HCT116 (cell line): ENCODE measurements around the gene USP43. TPM values are rescaled to one million over a fixed set of nuclear protein-coding genes. Genes with fewer than 3 reads are reported as not detected.

Experiments
- ATAC-seq: fragments of 200-7000 bp; cut with Tn5 transposase; 2 replicates; pipeline ENCODE4 v1.9.1; 2020; ENCODE audit warnings: mild to moderate bottlenecking, moderate library complexity
- BruUV-seq: library from RNA; stranded (reverse); fragments of 400-500 nt; replicated peaks from 2 replicates; lab custom pipeline; 2021; lab: Mats Ljungman, UMichigan
- CTCF ChIA-PET: fragments of 300-600 bp; sonication (Branson Sonifier 250); formaldehyde crosslinking; loops from one replicate; lab custom pipeline; 2021; ENCODE audit warnings: antibody characterized with exemption; lab: Charles Lee
- POLR2A ChIA-PET: fragments of 300-600, 350-600 bp; sonication (Branson Sonifier 250); formaldehyde crosslinking; loops from one replicate; lab custom pipeline; 2021; ENCODE audit warnings: antibody characterized with exemption; lab: Charles Lee
- RAD21 ChIA-PET, 2 experiments: fragments of 300-600 bp; sonication (Branson Sonifier 250); formaldehyde crosslinking; loops; one replicate each; lab custom pipeline; 2023; ENCODE audit warnings: low total read pairs in 2 of 2; ENCODE audit not compliant: uncharacterized antibody in 2 of 2, unreplicated experiment in 2 of 2, low non-redundant PET in 1 of 2; lab: Charles Lee
- DNase-seq: peaks from one replicate; pipeline ENCODE4 v3.0.0-alpha.2; 2010; ENCODE audit warnings: low read depth, low spot score
- H2AFZ ChIP-seq: fragments of 200-600 bp; shearing (Covaris generic), sonication (generic); 2 replicates; pipeline ENCODE4 v1.6.1; 2017; ENCODE audit warnings: low read depth, mixed run types, mixed read lengths, antibody characterized with exemption, low read length; ENCODE audit not compliant: poor library complexity, severe bottlenecking
- H3K27ac ChIP-seq: 2 replicates; pipeline ENCODE4 v1.5.1; 2012; ENCODE audit warnings: low read depth, low read length
- H3K27me3 ChIP-seq: fragments of 200-600 bp; sonication (generic); 2 replicates; pipeline ENCODE4 v1.6.1; 2016; ENCODE audit warnings: mixed run types, low read length, mixed read lengths; ENCODE audit not compliant: insufficient read depth
- H3K36me3 ChIP-seq, 2 experiments: fragments of 200-500 bp in 1 of 2; fragments of 200-600 bp in 1 of 2; sonication (Bioruptor generic) in 1 of 2; sonication (generic) in 1 of 2; 2 replicates each; pipeline versions ENCODE4 v1.5.1 to v1.6.1; 2014 to 2016; ENCODE audit warnings: low read length in 2 of 2, inconsistent platforms in 1 of 2, mixed read lengths in 1 of 2, mixed run types in 1 of 2; ENCODE audit not compliant: insufficient read depth in 2 of 2, control insufficient read depth in 1 of 2
- H3K4me1 ChIP-seq, 2 experiments: fragments of 200-600 bp in 1 of 2; sonication (generic) in 1 of 2; 2 replicates each; pipeline versions ENCODE4 v1.5.1 to v1.6.1; 2012 to 2017; ENCODE audit warnings: low read length in 2 of 2, inconsistent platforms in 1 of 2, mild to moderate bottlenecking in 1 of 2, mixed read lengths in 1 of 2, mixed run types in 1 of 2, moderate library complexity in 1 of 2; ENCODE audit not compliant: insufficient read depth in 2 of 2, control insufficient read depth in 1 of 2
- H3K4me2 ChIP-seq: fragments of 200-600 bp; sonication (generic); 2 replicates; pipeline ENCODE4 v1.6.1; 2017; ENCODE audit warnings: mixed run types, low read length, mixed read lengths
- H3K4me3 ChIP-seq, 2 experiments: fragments of 200-600 bp in 1 of 2; sonication (generic) in 1 of 2; replicated peaks in 1 of 2; 2 replicates each; pipeline ENCODE4 v1.5.1; 2011 to 2016; ENCODE audit warnings: low read length in 2 of 2, control low read depth in 1 of 2, low read depth in 1 of 2, mild to moderate bottlenecking in 1 of 2, mixed read lengths in 1 of 2, mixed run types in 1 of 2
- H3K79me2 ChIP-seq: fragments of 200-600 bp; sonication (generic); 2 replicates; pipeline ENCODE4 v1.6.1; 2017; ENCODE audit warnings: mild to moderate bottlenecking, mixed run types, low read length, moderate library complexity, mixed read lengths; ENCODE audit not compliant: insufficient read depth
- H3K9ac ChIP-seq: fragments of 200-600 bp; sonication (generic); 2 replicates; pipeline ENCODE4 v1.6.1; 2016; ENCODE audit warnings: low read length, mixed read lengths
- H3K9me2 ChIP-seq: fragments of 200-600 bp; sonication (generic), shearing (Covaris generic); 2 replicates; pipeline ENCODE4 v1.6.1; 2017; ENCODE audit warnings: mixed run types, mild to moderate bottlenecking, moderate library complexity; ENCODE audit not compliant: insufficient read depth
- H3K9me3 ChIP-seq, 2 experiments: fragments of 200-500 bp in 1 of 2; fragments of 200-600 bp in 1 of 2; sonication (Bioruptor generic) in 1 of 2; sonication (generic) in 1 of 2; 2 replicates each; pipeline ENCODE4 v1.6.1; 2014 to 2017; ENCODE audit warnings: low read length in 2 of 2, mixed read lengths in 2 of 2, inconsistent platforms in 1 of 2, low read depth in 1 of 2, mild to moderate bottlenecking in 1 of 2, mixed run types in 1 of 2, moderate library complexity in 1 of 2; ENCODE audit not compliant: control insufficient read depth in 1 of 2, insufficient read depth in 1 of 2
- H4K20me1 ChIP-seq: fragments of 200-600 bp; sonication (generic), shearing (Covaris generic); 2 replicates; pipeline ENCODE4 v1.6.1; 2017; ENCODE audit warnings: mixed run types, mild to moderate bottlenecking, moderate library complexity; ENCODE audit not compliant: insufficient read depth
- ATF3 ChIP-seq: IDR thresholded peaks from 2 replicates; pipeline ENCODE4 v1.6.1; 2012
- CEBPB ChIP-seq: IDR thresholded peaks from 2 replicates; pipeline ENCODE4 v1.6.1; 2012; ENCODE audit warnings: low read depth
- CTCF ChIP-seq, 3 experiments: fragments of 200-600 bp in 1 of 3; sonication (generic) in 1 of 3; IDR thresholded peaks in 2 of 3; conservative IDR thresholded peaks in 1 of 3; 2 replicates each; pipeline ENCODE4 v1.5.1; 2012 to 2017; ENCODE audit warnings: low read depth in 2 of 3, low read length in 2 of 3, antibody characterized with exemption in 1 of 3, borderline replicate concordance in 1 of 3, control low read depth in 1 of 3, mild to moderate bottlenecking in 1 of 3, mixed read lengths in 1 of 3, mixed run types in 1 of 3, moderate library complexity in 1 of 3; ENCODE audit not compliant: insufficient read depth in 1 of 3
- EGR1 ChIP-seq: IDR thresholded peaks from 2 replicates; pipeline ENCODE4 v1.6.1; 2012; ENCODE audit warnings: low read depth
- ELF1 ChIP-seq: IDR thresholded peaks from 2 replicates; pipeline ENCODE4 v1.6.1; 2012; ENCODE audit warnings: low read depth, borderline replicate concordance
- EZH2 ChIP-seq: fragments of 200-600 bp; sonication (generic); IDR thresholded peaks from 2 replicates; pipeline ENCODE4 v1.6.1; 2017; ENCODE audit warnings: antibody characterized with exemption, mixed run types
- EZH2phosphoT487 ChIP-seq: fragments of 200-600 bp; IDR thresholded peaks from 2 replicates; pipeline ENCODE4 v1.6.1; 2018; ENCODE audit warnings: antibody characterized with exemption, borderline replicate concordance
- MAX ChIP-seq: IDR thresholded peaks from 2 replicates; pipeline ENCODE4 v1.6.1; 2012
- REST ChIP-seq: IDR thresholded peaks from 2 replicates; pipeline ENCODE4 v1.6.1; 2012; ENCODE audit warnings: low read depth
- SIN3A ChIP-seq: IDR thresholded peaks from 2 replicates; pipeline ENCODE4 v1.6.1; 2012; ENCODE audit warnings: low read depth
- SP1 ChIP-seq: IDR thresholded peaks from 2 replicates; pipeline ENCODE4 v1.6.1; 2012; ENCODE audit warnings: low read depth
- SRF ChIP-seq: IDR thresholded peaks from 2 replicates; pipeline ENCODE4 v1.6.1; 2012; ENCODE audit warnings: low read depth
- TCF7L2 ChIP-seq: IDR thresholded peaks from 2 replicates; pipeline ENCODE4 v1.7.0; 2011; ENCODE audit warnings: borderline replicate concordance, inconsistent platforms; ENCODE audit not compliant: insufficient read depth, insufficient read length; ENCODE audit errors: extremely low read depth
- YY1 ChIP-seq: IDR thresholded peaks from 2 replicates; pipeline ENCODE4 v1.6.1; 2011; ENCODE audit warnings: low read length, low read depth, moderate library complexity, mild to moderate bottlenecking; ENCODE audit not compliant: insufficient replicate concordance; ENCODE audit errors: extremely low read depth
- ZBTB33 ChIP-seq: IDR thresholded peaks from 2 replicates; pipeline ENCODE4 v1.6.1; 2011; ENCODE audit warnings: mild to moderate bottlenecking, low read length, moderate library complexity; ENCODE audit not compliant: insufficient replicate concordance; ENCODE audit errors: extremely low read depth
- ZFX ChIP-seq: fragments of 450-650 bp; IDR thresholded peaks from 2 replicates; pipeline ENCODE4 v1.6.1; 2017
- ZNF274 ChIP-seq: fragments of 200-500 bp; sonication (Bioruptor generic); IDR thresholded peaks from 2 replicates; pipeline ENCODE4 v1.6.1; 2014; ENCODE audit warnings: mild to moderate bottlenecking, low read depth, low read length, inconsistent platforms
- intact Hi-C: fragments of 100-400 bp; cut with micrococcal nuclease; formaldehyde crosslinking; loops from 2 replicates; pipeline ENCODE4 v1.10.0; 2022
- total RNA-seq: library from RNA; stranded (reverse); gene quantifications from one replicate; pipeline ENCODE4 v1.2.1, GENCODE V29; 2021; ENCODE audit not compliant: unreplicated experiment

Gene USP43
- total RNA-seq, 1 experiment from 2014 or later: 8.0 TPM

GRCh38 chr17:9767432-9767991 is 122.2 kb downstream of the USP43 start:
- no peak overlapping the region for H2AFZ ChIP-seq
- H3K27ac ChIP-seq: no peak overlapping the region
- ChIA-PET RAD21 (interaction anchor here in 1 of 2 experiments (1.6 kb wide), 1 partner anchor 139 kb away, joined by 3 read pairs; no protein-coding TSS in a partner anchor), POLR2A (no interaction called here), CTCF (no interaction called here)
- intact Hi-C loops: no loop called here
- no peaks in the 10 kb centered on the region for H4K20me1 ChIP-seq
- no peak for TF ChIP-seq MAX
- TF ChIP-seq SP1: no peak
- TF ChIP-seq ZBTB33: no peak
- no peak for TF ChIP-seq EZH2
- no peak for TF ChIP-seq EGR1
- TF ChIP-seq ATF3: no peak
- TF ChIP-seq CTCF (IDR thresholded peaks at IDR 0.05 in 2 of 3, conservative IDR thresholded peaks at IDR 0.05 in 1 of 3; ENCODE audit: borderline replicate concordance in 1 of 3, insufficient read depth in 1 of 3, low read depth in 2 of 3, low read length in 2 of 3): no peak
- TF ChIP-seq ELF1: no peak
- no peak for TF ChIP-seq TCF7L2
- TF ChIP-seq ZFX: no peak
- TF ChIP-seq EZH2phosphoT487: no peak
- no peak for TF ChIP-seq REST
- TF ChIP-seq ZNF274: no peak
- no peak for TF ChIP-seq SIN3A
- no peak for TF ChIP-seq SRF
- TF ChIP-seq CEBPB: no peak
- TF ChIP-seq YY1: no peak
- no peaks in the 10 kb centered on the region for H3K9me2 ChIP-seq
- H3K4me3 ChIP-seq: no peak overlapping the region
- ATAC-seq (no peak), DNase-seq (no peak)
- no peak overlapping the region for H3K4me2 ChIP-seq
- H3K27me3 ChIP-seq: peaks cover 17% of the 10 kb centered on the region; the same call in 1 of the 2 replicates
- H3K9ac ChIP-seq: no peak overlapping the region
- no peaks in the 10 kb centered on the region for H3K36me3 ChIP-seq
- H3K9me3 ChIP-seq: no peaks in the 10 kb centered on the region
- peaks cover 0 to 3% of the 10 kb centered on the region in 2 experiments; a peak in 1 of 4 replicates for H3K4me1 ChIP-seq
- no TSS peak for BruUV-seq
- H3K79me2 ChIP-seq: no peaks in the 10 kb centered on the region
